Activated CD8-positive, alpha-beta T cell treated with anti-CD3 and anti-CD28 coated beads for 36 hours (primary cell): ENCODE measurements around the gene GARIN3. TPM values are rescaled to one million over a fixed set of nuclear protein-coding genes. Genes with fewer than 3 reads are reported as not detected.

Source experiments
- ATAC-seq: fragments of 200-7000 bp; cut with Tn5 transposase; one replicate; pipeline ENCODE4 v1.10.0; 2021; ENCODE audit warnings: mild to moderate bottlenecking, moderate library complexity
- CTCF ChIA-PET: fragments of 350-600 bp; sonication (Branson Sonifier 250); formaldehyde crosslinking; loops from one replicate; lab custom pipeline; 2021; ENCODE audit warnings: antibody characterized with exemption; lab: Charles Lee
- POLR2A ChIA-PET: fragments of 350-600 bp; sonication (Branson Sonifier 250); formaldehyde crosslinking; loops from one replicate; lab custom pipeline; 2021; ENCODE audit warnings: antibody characterized with exemption; lab: Charles Lee
- DNase-seq: peaks from one replicate; pipeline ENCODE4 v3.0.0-alpha.2; 2020
- H3K27ac Mint-ChIP-seq: one replicate; pipeline ENCODE4 v1.8.0; 2021; ENCODE audit warnings: mild to moderate bottlenecking, mixed read lengths
- H3K27me3 Mint-ChIP-seq: one replicate; pipeline ENCODE4 v1.8.0; 2021; ENCODE audit warnings: mixed read lengths
- H3K36me3 Mint-ChIP-seq: one replicate; pipeline ENCODE4 v1.8.0; 2021; ENCODE audit warnings: low read depth, mixed read lengths
- H3K4me1 Mint-ChIP-seq: one replicate; pipeline ENCODE4 v1.8.0; 2021; ENCODE audit warnings: low read depth, mixed read lengths
- H3K4me3 Mint-ChIP-seq: one replicate; pipeline ENCODE4 v1.8.0; 2021; ENCODE audit warnings: mild to moderate bottlenecking, moderate library complexity, mixed read lengths
- H3K9me3 Mint-ChIP-seq: one replicate; pipeline ENCODE4 v1.8.0; 2021; ENCODE audit warnings: mixed read lengths
- intact Hi-C: fragments of 100-400 bp; cut with micrococcal nuclease; formaldehyde crosslinking; loops from one replicate; pipeline ENCODE4 v1.10.0; 2022
- total RNA-seq, 2 experiments: library from RNA; stranded (reverse); gene quantifications; one replicate each; pipeline ENCODE4 v1.2.3, GENCODE V29; 2021
- TF ChIP-seq, protein P1 (sequence below): fragments of 200-600 bp; IDR thresholded peaks from one replicate; pipeline ENCODE4 v1.8.0; 2022; ENCODE audit warnings: antibody characterized with exemption, mild to moderate bottlenecking

GARIN3 gene
- total RNA-seq: 1 to 10 TPM in 1 of 2 experiments, under 1 TPM in 1; 0.77 to 1.1 TPM

DNA sequence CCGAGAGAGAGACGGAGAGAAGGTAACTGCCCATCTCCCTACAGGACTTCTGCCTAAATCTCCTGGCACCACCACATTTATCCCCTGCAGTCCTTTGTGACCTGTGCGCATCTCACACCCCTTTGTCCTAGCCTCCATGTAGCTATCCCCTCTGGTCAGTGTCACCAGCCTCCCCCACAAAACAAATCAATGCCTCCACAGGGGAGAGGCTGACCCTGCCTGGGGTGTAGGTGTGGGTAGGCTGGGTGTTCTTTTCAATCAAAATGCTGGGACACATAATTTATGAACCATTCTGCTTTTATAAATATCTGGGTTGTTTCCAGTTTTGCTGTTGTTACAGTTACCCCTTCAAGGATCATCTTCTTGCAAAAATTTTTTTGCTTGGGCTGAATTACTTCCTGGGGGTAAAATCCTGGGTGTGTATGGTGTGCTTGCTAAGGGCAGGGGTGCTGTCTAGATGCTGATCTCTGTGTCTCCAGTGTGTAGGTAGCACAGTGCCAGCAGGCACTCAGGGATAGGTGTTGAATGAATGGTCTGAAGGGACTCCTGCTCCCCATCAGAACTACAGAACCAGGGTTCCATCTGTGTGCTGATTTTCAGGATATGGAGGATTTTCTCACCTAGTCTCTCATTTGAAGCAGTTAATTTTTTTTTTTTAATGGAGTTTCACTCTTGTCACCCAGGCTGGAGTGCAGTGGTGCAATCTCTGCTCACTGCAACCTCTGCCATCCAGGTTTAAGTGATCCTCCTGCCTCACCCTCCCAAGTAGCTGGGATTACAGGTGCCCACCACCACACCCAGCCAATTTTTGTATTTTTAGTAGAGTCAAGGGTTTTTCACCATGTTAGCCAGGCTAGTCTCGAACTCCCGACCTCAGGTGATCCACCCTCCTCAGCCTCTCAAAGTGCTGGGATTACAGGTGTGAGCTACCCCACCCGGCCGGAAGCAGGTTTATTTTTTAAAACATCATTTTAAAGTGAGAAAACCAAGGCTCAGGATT lies at the start of gene GARIN3:
GARIN3 (minus strand) TSS at position 51 of the 1,000 bp plus-strand sequence. CDS start 96 bp downstream, outside the sequence.
- peak; percentile 35 for ATAC-seq
- Mint-ChIP-seq H3K27me3 (no peaks in the 10 kb centered on the region), H3K4me1 (peaks cover 68% of the 10 kb centered on the region), H3K9me3 (peaks cover 15% of the 10 kb centered on the region), H3K4me3 (peak within 1 kb of the TSS; percentile 56), H3K27ac (peak within 1 kb of the TSS; percentile 88), H3K36me3 (peaks cover 24% of the 10 kb centered on the region)
- intact Hi-C loops: no loop called here
- ChIA-PET CTCF (interaction anchor here (0.9 to 2.5 kb wide), 9 partner anchors 9 to 82 kb away, joined by 3 to 12 read pairs (median 3); partner anchors contain the start of gene ITK), POLR2A (interaction anchor here (0.6 to 50.1 kb wide), 4 partner anchors 14 to 106 kb away, joined by 3 to 1980 read pairs (median 144); partner anchors contain the start of genes ITK and MED7)
- TF ChIP-seq, protein P1, sequence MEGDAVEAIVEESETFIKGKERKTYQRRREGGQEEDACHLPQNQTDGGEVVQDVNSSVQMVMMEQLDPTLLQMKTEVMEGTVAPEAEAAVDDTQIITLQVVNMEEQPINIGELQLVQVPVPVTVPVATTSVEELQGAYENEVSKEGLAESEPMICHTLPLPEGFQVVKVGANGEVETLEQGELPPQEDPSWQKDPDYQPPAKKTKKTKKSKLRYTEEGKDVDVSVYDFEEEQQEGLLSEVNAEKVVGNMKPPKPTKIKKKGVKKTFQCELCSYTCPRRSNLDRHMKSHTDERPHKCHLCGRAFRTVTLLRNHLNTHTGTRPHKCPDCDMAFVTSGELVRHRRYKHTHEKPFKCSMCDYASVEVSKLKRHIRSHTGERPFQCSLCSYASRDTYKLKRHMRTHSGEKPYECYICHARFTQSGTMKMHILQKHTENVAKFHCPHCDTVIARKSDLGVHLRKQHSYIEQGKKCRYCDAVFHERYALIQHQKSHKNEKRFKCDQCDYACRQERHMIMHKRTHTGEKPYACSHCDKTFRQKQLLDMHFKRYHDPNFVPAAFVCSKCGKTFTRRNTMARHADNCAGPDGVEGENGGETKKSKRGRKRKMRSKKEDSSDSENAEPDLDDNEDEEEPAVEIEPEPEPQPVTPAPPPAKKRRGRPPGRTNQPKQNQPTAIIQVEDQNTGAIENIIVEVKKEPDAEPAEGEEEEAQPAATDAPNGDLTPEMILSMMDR: no peak
- no peak for DNase-seq

DNA sequence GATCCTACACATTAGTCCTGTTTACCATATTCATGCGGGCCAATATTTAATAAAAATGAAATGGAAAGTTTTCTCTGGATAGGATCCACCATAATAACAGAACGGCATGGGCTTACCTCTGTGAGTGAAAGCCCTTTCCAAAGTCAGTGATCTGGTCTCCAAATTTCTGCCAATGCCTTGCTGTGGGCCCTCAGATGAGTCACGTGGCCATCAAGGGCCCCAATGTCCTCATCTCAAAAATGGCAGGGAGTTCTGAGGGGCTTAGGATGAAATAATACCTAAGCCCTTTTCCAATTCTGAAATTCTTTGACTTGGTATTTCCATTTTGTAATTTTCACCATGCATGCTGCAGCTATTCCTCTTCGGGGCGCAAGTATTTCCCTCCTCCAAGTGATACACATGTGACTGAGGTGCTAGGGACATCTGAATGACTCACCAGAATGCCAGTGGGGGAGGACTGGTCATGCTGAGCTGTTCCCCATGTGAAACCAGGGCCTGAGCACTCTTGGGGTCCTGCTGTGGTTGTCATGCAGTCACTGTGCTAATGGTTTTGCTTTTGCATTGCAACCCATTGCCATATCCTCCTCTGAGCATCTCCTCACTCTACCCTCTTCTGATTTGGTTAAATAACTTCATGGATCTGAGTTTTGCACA lies 49.6 kb upstream of the GARIN3 start:
- ATAC-seq (peak; percentile 13), DNase-seq (peak; percentile 69)
- ChIA-PET POLR2A (interaction anchor here (0.6 to 55.7 kb wide), 14 partner anchors 11 to 178 kb away, joined by 3 to 1980 read pairs (median 6); partner anchors contain the start of genes CYFIP2, GARIN3, ITK and MED7), CTCF (interaction anchor here (1.0 to 3.3 kb wide), 4 partner anchors 17 to 66 kb away, joined by 3 to 10 read pairs (median 6); no protein-coding TSS in a partner anchor)
- no peaks in the 10 kb centered on the region for H3K27me3 Mint-ChIP-seq
- TF ChIP-seq, protein P1: no peak
- H3K36me3 Mint-ChIP-seq: peaks cover 98% of the 10 kb centered on the region
- H3K4me3 Mint-ChIP-seq: peak overlapping the region; percentile 58
- intact Hi-C loops: loop anchor here (2.0 to 5.0 kb wide), 2 partner anchors 33 to 63 kb away; no protein-coding TSS in a partner anchor
- peaks cover 96% of the 10 kb centered on the region for H3K4me1 Mint-ChIP-seq
- peak overlapping the region; percentile 92 for H3K27ac Mint-ChIP-seq
- H3K9me3 Mint-ChIP-seq: no peaks in the 10 kb centered on the region

GRCh38 chr5:157214861-157215513 lies 48.9 kb upstream of the GARIN3 start:
- H3K4me3 Mint-ChIP-seq: peak overlapping the region; percentile 58
- no peaks in the 10 kb centered on the region for H3K9me3 Mint-ChIP-seq
- ChIA-PET POLR2A (interaction anchor here (0.6 to 55.7 kb wide), 14 partner anchors 12 to 177 kb away, joined by 3 to 1980 read pairs (median 6); partner anchors contain the start of genes CYFIP2, GARIN3, ITK and MED7), CTCF (interaction anchor here (1.0 to 3.3 kb wide), 4 partner anchors 11 to 66 kb away, joined by 3 to 10 read pairs (median 6); no protein-coding TSS in a partner anchor)
- DNase-seq (peak; percentile 61), ATAC-seq (peak; percentile 8)
- H3K27ac Mint-ChIP-seq: peak overlapping the region; percentile 92
- H3K4me1 Mint-ChIP-seq: peaks cover 95% of the 10 kb centered on the region
- H3K27me3 Mint-ChIP-seq: no peaks in the 10 kb centered on the region
- peaks cover 96% of the 10 kb centered on the region for H3K36me3 Mint-ChIP-seq
- TF ChIP-seq, protein P1: no peak
- intact Hi-C loops: loop anchor here (5.0 kb wide), 1 partner anchor 63 kb away; no protein-coding TSS in a partner anchor

DNA sequence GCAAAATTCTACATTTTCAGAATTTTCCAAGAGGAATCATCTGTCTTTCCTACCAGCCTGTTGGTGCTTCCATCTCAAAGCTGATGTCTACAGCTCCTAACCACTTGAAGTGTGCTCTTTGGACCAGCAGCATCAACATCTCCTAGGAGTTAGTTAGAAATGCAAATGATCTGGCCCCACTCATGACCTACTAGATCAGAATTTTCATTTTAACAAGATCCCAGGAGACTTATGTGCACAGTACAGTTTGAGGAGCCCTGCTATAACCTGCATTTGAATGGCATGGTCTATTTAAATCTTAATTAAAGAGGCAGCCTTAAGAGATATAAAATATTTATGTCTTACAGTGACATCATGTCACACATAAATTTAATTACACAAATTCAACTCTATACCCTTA lies 48.4 kb upstream of the GARIN3 start:
- TF ChIP-seq, protein P1: no peak
- ChIA-PET CTCF (interaction anchor here (0.7 to 3.3 kb wide), 3 partner anchors 11 to 39 kb away, joined by 3 to 10 read pairs (median 3); no protein-coding TSS in a partner anchor), POLR2A (interaction anchor here (1.1 to 55.7 kb wide), 5 partner anchors 12 to 41 kb away, joined by 3 to 1980 read pairs (median 7); partner anchors contain the start of genes GARIN3 and ITK)
- no peaks in the 10 kb centered on the region for H3K9me3 Mint-ChIP-seq
- H3K36me3 Mint-ChIP-seq: peaks cover 95% of the 10 kb centered on the region
- peak overlapping the region; percentile 58 for H3K4me3 Mint-ChIP-seq
- intact Hi-C loops: no loop called here
- no peak for ATAC-seq
- H3K4me1 Mint-ChIP-seq: peaks cover 95% of the 10 kb centered on the region
- H3K27me3 Mint-ChIP-seq: no peaks in the 10 kb centered on the region
- H3K27ac Mint-ChIP-seq: peak overlapping the region; percentile 92
- DNase-seq: no peak
